Adrenal gland (tissue), 5 donors: ENCODE results near the gene CRYBB1.

Source experiments
- POLR2A ChIP-seq, 2 donors: fragments of 450-650 bp; IDR thresholded peaks; one replicate each; pipeline ENCODE4 v1.6.1; 2017; ENCODE audit warnings: antibody characterized with exemption in 2 of 2, mild to moderate bottlenecking in 2 of 2, moderate library complexity in 1 of 2
- TF ChIP-seq, protein P1 (sequence below), 6 experiments: fragments of 450-650 bp in 4 of 6; fragments of 200-600 bp in 2 of 6; sonication (generic) in 1 of 6; IDR thresholded peaks; 1 replicate in 5 of 6; 2 replicates in 1 of 6; pipeline versions ENCODE4 v1.5.1 to v1.8.0; 2016 to 2021; ENCODE audit warnings: antibody characterized with exemption in 6 of 6, mild to moderate bottlenecking in 2 of 6, moderate library complexity in 1 of 6
- donor health status: DM: no; HTN: no; CAD: no.

GRCh38 chr22:26584010-26584409, 33.8 kb downstream of the CRYBB1 start:
- TF ChIP-seq POLR2A (IDR thresholded peaks at IDR 0.05), result no peak
- TF ChIP-seq, protein P1, sequence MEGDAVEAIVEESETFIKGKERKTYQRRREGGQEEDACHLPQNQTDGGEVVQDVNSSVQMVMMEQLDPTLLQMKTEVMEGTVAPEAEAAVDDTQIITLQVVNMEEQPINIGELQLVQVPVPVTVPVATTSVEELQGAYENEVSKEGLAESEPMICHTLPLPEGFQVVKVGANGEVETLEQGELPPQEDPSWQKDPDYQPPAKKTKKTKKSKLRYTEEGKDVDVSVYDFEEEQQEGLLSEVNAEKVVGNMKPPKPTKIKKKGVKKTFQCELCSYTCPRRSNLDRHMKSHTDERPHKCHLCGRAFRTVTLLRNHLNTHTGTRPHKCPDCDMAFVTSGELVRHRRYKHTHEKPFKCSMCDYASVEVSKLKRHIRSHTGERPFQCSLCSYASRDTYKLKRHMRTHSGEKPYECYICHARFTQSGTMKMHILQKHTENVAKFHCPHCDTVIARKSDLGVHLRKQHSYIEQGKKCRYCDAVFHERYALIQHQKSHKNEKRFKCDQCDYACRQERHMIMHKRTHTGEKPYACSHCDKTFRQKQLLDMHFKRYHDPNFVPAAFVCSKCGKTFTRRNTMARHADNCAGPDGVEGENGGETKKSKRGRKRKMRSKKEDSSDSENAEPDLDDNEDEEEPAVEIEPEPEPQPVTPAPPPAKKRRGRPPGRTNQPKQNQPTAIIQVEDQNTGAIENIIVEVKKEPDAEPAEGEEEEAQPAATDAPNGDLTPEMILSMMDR (IDR thresholded peaks at IDR 0.05), result no peak
